MM.1S (cell line): ENCODE results near the gene MCL1.

Experiments used
- CTCF ChIP-seq: fragments of 300-600 bp; sonication (generic); IDR thresholded peaks from 2 replicates; pipeline ENCODE4 v1.5.1; 2016; ENCODE audit warnings: antibody characterized with exemption, low read length, mixed read lengths
- EZH2 ChIP-seq: fragments of 300-600 bp; sonication (generic); optimal IDR thresholded peaks from 2 replicates; pipeline ENCODE3; 2017; ENCODE audit warnings: low read depth, mild to moderate bottlenecking, antibody characterized with exemption, low read length, mixed read lengths
- EZH2phosphoT487 ChIP-seq: fragments of 300-600 bp; sonication (generic); IDR thresholded peaks from 2 replicates; pipeline ENCODE4 v1.6.1; 2018; ENCODE audit warnings: antibody characterized with exemption, low read length

GRCh38 chr1:150551051-150551783 is 28.2 kb downstream of the MCL1 start:
- TF ChIP-seq CTCF, result no peak
- TF ChIP-seq EZH2, result no peak
- TF ChIP-seq EZH2phosphoT487, result no peak
